GM12874 (cell line): ENCODE data around the gene CDHR3.

Experiments
- TF ChIP-seq, protein P1 (sequence below): IDR thresholded peaks from 2 replicates; pipeline ENCODE4 v1.5.1; 2011; ENCODE audit warnings: low read depth, mild to moderate bottlenecking, control low read depth, low read length, moderate library complexity; ENCODE audit not compliant: insufficient read depth

CDHR3 gene

GRCh38 chr7:105971845-105972244 is 8.8 kb downstream of the CDHR3 start:
- TF ChIP-seq, protein P1, sequence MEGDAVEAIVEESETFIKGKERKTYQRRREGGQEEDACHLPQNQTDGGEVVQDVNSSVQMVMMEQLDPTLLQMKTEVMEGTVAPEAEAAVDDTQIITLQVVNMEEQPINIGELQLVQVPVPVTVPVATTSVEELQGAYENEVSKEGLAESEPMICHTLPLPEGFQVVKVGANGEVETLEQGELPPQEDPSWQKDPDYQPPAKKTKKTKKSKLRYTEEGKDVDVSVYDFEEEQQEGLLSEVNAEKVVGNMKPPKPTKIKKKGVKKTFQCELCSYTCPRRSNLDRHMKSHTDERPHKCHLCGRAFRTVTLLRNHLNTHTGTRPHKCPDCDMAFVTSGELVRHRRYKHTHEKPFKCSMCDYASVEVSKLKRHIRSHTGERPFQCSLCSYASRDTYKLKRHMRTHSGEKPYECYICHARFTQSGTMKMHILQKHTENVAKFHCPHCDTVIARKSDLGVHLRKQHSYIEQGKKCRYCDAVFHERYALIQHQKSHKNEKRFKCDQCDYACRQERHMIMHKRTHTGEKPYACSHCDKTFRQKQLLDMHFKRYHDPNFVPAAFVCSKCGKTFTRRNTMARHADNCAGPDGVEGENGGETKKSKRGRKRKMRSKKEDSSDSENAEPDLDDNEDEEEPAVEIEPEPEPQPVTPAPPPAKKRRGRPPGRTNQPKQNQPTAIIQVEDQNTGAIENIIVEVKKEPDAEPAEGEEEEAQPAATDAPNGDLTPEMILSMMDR: no peak

DNA sequence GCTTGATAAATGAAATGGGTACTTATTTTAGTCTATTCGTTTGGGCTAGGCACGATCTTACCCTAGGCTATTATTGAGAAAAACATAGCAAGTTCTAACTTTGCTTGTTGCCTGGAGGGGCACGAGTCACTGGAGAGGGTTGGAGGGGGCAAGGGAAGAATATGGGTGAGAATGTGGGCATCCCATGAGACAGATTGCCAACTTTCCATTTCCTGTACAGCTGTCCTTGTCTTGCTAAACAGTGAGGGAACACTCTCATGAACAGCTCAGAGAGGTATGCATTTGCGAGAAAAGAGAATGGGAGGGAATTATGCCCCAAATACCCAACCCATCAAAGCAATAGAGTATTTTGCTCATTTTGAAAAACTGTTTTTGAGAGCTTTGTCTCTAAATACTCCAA is 9.2 kb downstream of the CDHR3 start:
- TF ChIP-seq, protein P1: no peak

- TF ChIP-seq, protein P1: no peak
Observed at GRCh38 chr7:105974471-105974870, 11.4 kb downstream of the CDHR3 start.

GRCh38 chr7:105975770-105976417 is 12.8 kb downstream of the CDHR3 start:
- TF ChIP-seq, protein P1: no peak

DNA sequence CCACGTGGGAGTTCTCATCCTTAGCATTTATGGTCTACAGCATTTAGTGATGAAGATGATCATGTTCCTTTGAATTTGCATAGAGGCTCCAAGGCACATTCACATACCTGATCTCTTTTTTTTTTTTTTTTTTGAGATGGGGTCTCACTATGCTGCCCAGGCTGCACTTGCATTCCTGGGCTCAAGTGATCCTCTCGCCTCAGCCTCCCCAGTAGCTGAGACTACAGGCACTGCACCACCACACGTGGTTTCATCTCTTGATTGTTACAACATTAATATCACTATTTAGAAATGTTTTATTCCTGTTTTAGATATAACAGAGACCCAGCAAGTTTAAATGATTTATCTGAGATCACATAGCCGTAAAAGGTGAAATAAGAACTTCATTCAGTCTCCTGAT is 13.8 kb downstream of the CDHR3 start:
- TF ChIP-seq, protein P1: no peak

GRCh38 chr7:105978035-105978434 is 15.0 kb downstream of the CDHR3 start:
- TF ChIP-seq, protein P1: no peak

- TF ChIP-seq, protein P1: no peak
Observed at GRCh38 chr7:105978974-105979373, 15.9 kb downstream of the CDHR3 start.
